GM19372 (cell line): ENCODE measurements around the gene ROCK2.

Experiments
- ATAC-seq: cut with Tn5 transposase; IDR thresholded peaks from one replicate; pipeline ENCODE4 v1.9.1; 2021; ENCODE audit warnings: mild to moderate bottlenecking, low read depth, moderate library complexity; ENCODE audit not compliant: unreplicated experiment

ROCK2 gene

DNA sequence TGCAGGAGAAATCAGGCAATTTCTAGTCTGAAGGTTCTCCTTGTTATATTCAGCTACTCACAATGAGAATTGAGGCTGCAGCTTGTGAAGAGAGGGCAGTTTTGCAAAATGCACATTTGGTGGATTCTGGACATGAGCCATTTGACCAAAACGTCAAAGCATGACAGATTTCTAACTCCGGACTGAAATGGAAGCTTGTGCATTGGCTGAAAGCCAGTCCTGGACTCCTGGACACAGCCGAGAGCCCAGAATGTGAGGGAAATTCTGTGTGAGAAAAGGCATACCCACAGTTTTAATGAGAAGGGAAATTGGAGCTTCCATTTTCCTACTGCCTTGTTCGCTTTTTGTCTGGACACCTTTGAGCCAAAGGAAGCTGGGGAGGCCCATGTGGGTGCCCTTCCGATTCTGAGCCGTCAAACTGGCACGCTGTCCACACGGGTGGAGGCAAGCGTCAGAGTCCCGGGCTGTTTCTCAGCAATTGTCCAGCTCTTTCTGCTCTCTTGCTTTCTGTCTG is 23.7 kb upstream of the ROCK2 start:
- ATAC-seq, result no peak

GRCh38 chr2:11367170-11367730 is 22.8 kb upstream of the ROCK2 start:
- no peak for ATAC-seq

GRCh38 chr2:11366326-11366741 is 21.9 kb upstream of the ROCK2 start:
- ATAC-seq, result no peak

DNA sequence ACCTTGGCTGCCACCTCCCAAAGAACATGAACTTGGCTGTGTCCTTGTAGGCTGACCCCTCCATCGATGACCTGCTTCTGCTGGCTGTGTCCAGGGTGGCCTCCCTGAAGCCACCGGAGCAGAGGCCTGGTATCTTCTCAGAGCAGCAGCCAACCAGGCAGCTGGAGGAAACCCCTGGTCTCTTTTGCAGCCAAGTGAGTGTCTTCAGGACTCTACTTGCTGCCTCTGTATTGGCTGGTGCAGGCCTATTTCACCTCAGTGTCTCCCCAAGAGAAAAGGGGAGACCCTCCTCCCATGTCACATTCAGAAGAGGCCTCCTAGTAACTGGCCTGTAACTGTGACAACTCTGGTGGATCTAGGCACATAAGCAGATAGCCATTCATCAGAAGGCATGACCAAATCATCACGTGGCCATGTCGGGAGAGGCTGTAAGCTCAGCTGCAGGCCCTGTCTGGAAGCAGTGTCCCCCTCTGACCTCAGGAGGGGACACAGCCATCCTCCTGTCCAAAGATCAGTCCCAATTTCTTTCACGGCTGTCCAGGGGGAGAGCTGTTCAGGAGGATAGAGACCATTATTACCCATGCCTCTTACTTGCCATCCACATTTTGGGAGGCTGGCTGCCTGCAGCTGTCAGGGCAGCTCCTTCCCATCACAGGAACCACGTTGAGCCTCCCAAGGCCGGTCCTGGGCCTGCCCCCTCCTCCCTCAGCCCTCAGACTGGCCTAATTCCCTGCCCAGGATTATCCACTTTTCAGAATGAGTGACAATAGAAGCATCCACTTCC is 20.9 kb upstream of the ROCK2 start:
- ATAC-seq, result no peak

GRCh38 chr2:11364565-11364887 is 20.1 kb upstream of the ROCK2 start:
- no peak for ATAC-seq

DNA sequence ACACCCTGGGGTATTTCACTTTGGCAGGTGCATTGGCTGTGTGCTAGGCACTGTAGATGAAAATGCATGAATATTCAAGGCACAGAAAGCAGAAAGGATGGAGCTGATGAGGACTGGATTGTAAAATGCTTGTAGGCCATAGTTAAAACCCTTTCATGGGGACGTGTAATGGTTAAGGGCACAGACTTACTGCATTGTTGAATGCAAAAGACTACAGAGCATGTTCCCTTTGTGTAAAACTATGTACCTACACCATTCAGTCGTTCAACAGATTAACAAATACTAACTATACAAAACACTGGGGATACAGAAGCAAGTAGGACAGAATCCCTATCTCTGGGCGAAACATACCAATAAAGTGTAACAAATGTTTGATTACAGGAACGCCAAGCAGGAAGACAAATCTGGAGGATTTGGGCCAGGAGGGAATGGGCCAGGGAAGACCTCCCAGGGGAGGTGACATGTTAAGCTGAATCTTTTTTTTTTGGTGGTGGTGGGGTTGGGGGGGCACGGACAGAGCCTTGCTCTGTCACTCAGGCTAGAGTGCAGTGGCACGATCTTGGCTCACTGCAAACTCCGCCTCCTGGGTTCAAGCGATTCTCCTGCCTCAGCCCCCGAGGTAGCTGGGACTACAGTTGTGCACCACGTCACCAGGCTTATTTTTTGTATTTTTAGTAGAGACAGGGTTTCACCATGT is 19.6 kb upstream of the ROCK2 start:
- ATAC-seq, result no peak

DNA sequence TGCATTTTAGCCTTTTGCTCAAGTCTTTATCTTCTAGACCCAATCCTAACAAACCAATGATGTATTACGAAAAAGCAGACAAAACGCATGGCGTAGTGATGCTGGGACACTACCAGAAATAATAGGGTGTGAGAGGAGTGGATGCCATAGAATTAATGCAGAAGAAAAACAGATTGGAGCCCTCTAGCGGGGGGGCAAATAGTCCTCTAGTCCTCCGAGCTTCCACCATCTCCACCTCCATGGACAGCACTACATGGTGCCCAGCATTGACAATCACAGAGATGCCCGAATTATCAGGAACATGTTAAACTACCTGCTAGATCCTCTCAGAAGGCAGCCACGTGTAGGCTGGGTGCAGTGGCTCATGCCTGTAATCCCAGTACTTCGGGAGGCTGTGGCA is 15.4 kb upstream of the ROCK2 start:
- ATAC-seq, result no peak

- ATAC-seq, result no peak
Observed at GRCh38 chr2:11357428-11357972, 13.1 kb upstream of the ROCK2 start.

DNA sequence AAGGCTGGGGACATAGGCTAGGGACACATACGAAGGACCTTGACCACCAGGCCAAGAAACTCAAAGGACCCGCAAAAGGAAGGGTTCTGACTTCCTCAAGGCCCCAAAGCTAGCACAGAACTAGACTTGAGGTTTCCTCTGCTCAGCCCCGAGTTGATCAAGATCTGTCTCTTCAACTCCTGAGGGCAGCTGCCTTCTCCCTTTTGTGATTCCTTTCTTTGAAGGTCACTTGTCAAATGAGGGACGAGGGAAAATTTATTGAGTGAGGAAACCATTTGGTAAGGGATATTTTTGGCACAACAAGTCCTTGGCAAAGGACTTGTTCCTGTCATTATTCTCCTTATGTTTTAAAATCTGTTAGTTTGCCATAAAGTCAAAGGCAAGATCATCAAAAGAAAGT is 12.3 kb upstream of the ROCK2 start:
- ATAC-seq, result no peak

DNA sequence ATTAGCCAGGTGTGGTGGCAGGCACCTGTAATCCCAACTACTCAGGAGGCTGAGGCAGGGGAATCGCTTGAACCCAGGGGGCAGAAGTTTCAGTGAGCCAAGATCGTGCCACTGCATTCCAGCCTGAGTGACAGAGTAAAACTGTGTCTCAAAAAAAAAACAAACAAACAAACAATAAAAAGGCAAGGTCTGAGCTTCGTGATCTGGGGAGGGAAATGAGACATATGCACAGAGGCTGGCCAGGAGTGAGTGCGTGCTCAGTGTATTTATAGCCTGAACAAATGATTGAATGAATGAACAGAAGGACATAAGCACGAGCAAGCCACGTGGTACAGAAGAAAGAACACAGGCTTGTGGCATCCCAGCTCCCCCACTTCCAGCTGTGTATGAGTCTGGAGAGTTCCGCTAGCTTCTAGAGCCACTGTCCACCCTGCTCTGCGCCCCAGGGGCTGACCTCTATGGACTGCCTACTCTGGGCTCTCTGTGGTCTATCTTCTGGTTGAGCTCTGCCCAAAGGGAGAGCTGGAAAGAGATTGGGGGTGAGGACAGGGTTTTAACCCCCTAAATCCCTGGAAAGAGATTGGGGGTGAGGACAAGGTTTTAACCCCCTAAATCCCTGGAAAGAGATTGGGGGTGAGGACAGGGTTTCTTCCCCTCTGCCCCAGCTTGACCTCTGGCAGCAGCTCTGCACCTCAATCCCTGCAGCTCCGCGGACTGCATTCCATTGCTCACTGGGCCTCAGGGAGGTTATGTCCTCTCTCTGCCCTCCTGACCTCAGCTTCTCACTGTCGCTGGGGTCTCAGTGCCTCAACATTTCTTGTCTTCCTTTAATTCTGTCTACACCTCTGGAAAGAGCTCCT is 11.0 kb upstream of the ROCK2 start:
- no peak for ATAC-seq

DNA sequence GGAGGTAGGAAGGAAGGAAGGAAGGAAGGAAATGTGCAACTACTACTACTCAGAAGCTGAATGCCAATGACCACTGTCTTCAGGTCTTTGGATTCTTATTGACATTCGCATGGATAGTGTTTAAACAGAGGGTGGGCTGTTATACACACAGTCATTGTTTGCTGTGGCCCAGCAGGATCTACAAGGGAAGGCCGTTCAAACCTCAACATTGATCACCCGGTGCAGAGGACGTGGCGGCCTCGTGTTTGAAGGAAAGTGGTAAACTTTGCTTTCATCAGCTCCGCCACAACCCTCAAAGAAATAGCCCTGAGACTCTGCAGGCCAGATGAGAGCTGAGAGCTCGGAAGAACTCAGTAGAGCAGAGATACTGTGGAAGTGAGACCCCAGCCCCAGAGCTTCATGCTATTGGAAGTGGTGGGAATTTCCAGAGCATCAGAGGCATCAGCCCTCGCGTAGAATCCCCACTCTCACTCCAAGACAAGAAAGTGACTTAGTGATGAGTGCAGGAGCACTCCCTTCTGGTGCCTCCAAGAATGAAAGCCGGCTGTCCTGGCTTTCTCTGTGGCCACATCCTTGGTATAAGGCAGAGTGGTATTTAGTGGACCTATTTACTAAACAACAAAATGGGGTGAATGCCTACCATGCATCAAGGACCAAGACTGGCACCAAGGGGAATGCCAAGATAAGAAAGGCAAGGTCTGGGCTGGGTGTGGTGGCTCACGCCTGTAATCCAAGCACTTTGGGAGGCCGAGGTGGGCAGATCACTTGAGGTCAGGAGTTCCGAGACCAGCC is 10.1 kb upstream of the ROCK2 start:
- ATAC-seq, result no peak

- ATAC-seq, result no peak
Observed at GRCh38 chr2:11352781-11353537, 8.5 kb upstream of the ROCK2 start.

GRCh38 chr2:11348209-11348749 is 3.8 kb upstream of the ROCK2 start:
- ATAC-seq, result no peak

GRCh38 chr2:11347403-11347959 is 3.0 kb upstream of the ROCK2 start:
- ATAC-seq, result no peak

- ATAC-seq, result no peak
Observed at GRCh38 chr2:11346023-11346482, 1.6 kb upstream of the ROCK2 start.

DNA sequence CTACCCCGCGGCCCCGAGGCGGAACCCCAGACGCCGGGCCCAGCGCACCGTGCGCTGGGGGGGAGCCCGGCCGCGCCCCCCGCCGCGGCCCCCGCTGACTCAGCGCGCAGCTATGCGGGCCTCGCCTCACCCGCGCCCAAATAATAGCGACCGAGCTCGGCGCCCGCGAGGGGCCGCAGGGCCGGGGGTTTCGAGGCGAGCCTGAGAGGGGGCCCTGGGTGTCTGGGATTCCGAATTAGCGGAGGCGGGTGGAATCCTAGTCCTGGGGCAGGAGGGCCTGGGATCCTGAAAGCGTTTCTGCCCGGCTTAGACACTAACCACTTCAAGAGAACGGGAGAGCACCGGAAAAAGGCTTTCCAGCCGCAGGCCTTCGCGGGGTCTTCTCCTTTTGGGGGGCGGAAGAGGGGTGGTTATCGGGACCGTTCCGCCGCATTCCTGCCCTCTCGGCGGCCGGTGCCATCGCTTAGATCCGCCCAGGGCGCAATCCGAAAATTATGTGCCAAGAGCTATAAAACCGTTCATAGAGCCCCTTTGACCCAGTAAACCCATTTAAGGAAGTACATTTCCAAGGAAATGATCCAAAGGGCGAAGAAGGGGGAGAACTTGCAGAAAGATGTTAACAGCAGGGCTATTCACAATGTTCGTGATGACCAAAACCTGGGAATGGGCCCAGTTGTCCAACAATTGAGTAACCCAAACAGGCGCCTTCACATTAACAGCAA is 681 bp upstream of the ROCK2 start:
- peak; percentile 35 for ATAC-seq

DNA sequence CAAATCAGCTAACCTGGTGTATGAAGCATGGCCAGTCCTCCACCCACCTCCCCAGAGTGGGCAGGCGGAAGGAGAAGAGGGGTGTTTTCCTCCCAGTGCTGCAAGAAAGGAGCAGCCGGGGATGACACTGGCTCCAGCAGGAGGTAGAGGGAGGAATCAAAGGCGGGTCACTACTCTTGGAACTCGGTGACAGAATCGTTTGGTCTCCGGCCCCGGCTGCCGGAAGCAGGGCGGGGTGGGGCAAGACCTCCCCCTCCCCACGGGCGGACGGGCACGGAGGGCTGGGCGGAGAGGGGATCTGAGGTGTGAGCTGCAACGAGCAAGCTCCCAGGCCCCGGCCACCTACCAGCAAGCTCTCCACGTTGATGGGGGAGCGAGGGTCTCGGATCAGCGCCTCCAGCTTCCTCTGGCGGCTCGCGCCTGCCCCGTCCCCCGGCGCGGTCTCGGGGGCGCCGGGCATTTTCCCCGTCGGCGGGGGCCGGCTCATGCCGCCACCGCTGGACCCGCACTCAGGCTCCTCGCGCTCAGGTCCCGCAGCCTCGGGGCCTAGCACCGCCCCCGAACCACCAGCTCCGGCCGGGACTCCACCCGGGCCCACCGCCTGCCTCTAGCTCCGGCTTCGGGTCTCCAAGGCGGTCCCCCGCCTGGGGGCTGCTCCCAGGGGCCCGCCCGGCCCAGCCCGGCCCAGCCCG is 640 bp downstream of the ROCK2 start:
- peak; percentile 36 for ATAC-seq
